Measurements from ENCODE around the gene CDC42BPB. TPM values are rescaled to one million over a fixed set of nuclear protein-coding genes. Genes with fewer than 3 reads are reported as not detected.

The CDC42BPB gene
- total RNA-seq, 4 donors from 2014 or later: 93.9 to 132 (median 110) TPM

GRCh38 chr14:103089386-103090335 lies 32.3 kb upstream of the CDC42BPB start:
- no peak for DNase-seq (ENCODE audit: extremely low spot score)
- Histone ChIP-seq H3K27ac (replicated peaks in 1 of 4) (no peak overlapping the region), H3K4me3 (no peak overlapping the region), H3K27me3 (peaks cover 0 to 31% (median 8%) of the 10 kb centered on the region in 4 donors), H3K4me1 (peaks cover 6 to 28% (median 21%) of the 10 kb centered on the region in 4 donors), H3K36me3 (no peaks in the 10 kb centered on the region), H3K9me3 (no peaks in the 10 kb centered on the region)
- intact Hi-C loops (cut with DNase I): no loop called here
- 89% methylated on average over 16 of the region's 28 CpGs for WGBS
- no peak for TF ChIP-seq POLR2AphosphoS5 (IDR thresholded peaks at IDR 0.05)
- TF ChIP-seq POLR2A (IDR thresholded peaks at IDR 0.05; ENCODE audit: low read depth): no peak
- no peak for TF ChIP-seq CTCF (IDR thresholded peaks at IDR 0.05)
- TF ChIP-seq EP300 (IDR thresholded peaks at IDR 0.05): no peak

GRCh38 chr14:103088921-103089320 lies 31.6 kb upstream of the CDC42BPB start:
- Histone ChIP-seq H3K4me1 (peaks cover 6 to 25% (median 20%) of the 10 kb centered on the region in 4 donors), H3K36me3 (no peaks in the 10 kb centered on the region), H3K27ac (replicated peaks in 1 of 4) (no peak overlapping the region), H3K4me3 (no peak overlapping the region), H3K9me3 (no peaks in the 10 kb centered on the region), H3K27me3 (peaks cover 5 to 39% (median 12%) of the 10 kb centered on the region in 4 donors)
- WGBS: 84% methylated on average over 4 of the region's 6 CpGs
- TF ChIP-seq POLR2AphosphoS5 (IDR thresholded peaks at IDR 0.05) (no peak), POLR2A (IDR thresholded peaks at IDR 0.05; ENCODE audit: low read depth) (no peak), EP300 (IDR thresholded peaks at IDR 0.05) (no peak), CTCF (IDR thresholded peaks at IDR 0.05) (no peak)
- intact Hi-C loops (cut with DNase I): no loop called here
- no peak for DNase-seq (ENCODE audit: extremely low spot score)

- Histone ChIP-seq H3K27ac (replicated peaks in 1 of 4) (no peak overlapping the region), H3K9me3 (no peaks in the 10 kb centered on the region), H3K36me3 (no peaks in the 10 kb centered on the region), H3K27me3 (peaks cover 5 to 52% (median 13%) of the 10 kb centered on the region in 4 donors), H3K4me1 (peaks cover 6 to 22% (median 21%) of the 10 kb centered on the region in 4 donors), H3K4me3 (no peak overlapping the region)
- no peak for TF ChIP-seq POLR2A (IDR thresholded peaks at IDR 0.05; ENCODE audit: low read depth)
- TF ChIP-seq CTCF (IDR thresholded peaks at IDR 0.05): no peak
- no peak for TF ChIP-seq POLR2AphosphoS5 (IDR thresholded peaks at IDR 0.05)
- TF ChIP-seq EP300 (IDR thresholded peaks at IDR 0.05): no peak
- intact Hi-C loops (cut with DNase I): no loop called here
- no peak for DNase-seq (ENCODE audit: extremely low spot score)
- WGBS: 81% methylated on average over 9 of the region's 13 CpGs
Measured at GRCh38 chr14:103087343-103087835, 30.0 kb upstream of the CDC42BPB start.

GRCh38 chr14:103086771-103087342 lies 29.5 kb upstream of the CDC42BPB start:
- Histone ChIP-seq H3K4me1 (peaks cover 6 to 21% (median 20%) of the 10 kb centered on the region in 4 donors), H3K27ac (replicated peaks in 1 of 4) (no peak overlapping the region), H3K4me3 (no peak overlapping the region), H3K36me3 (no peaks in the 10 kb centered on the region), H3K9me3 (no peaks in the 10 kb centered on the region), H3K27me3 (peaks cover 5 to 57% (median 13%) of the 10 kb centered on the region in 4 donors)
- TF ChIP-seq POLR2AphosphoS5 (IDR thresholded peaks at IDR 0.05): no peak
- no peak for TF ChIP-seq CTCF (IDR thresholded peaks at IDR 0.05)
- no peak for TF ChIP-seq EP300 (IDR thresholded peaks at IDR 0.05)
- TF ChIP-seq POLR2A (IDR thresholded peaks at IDR 0.05; ENCODE audit: low read depth): no peak
- WGBS: 81% methylated on average over 6 of the region's 8 CpGs
- intact Hi-C loops (cut with DNase I): no loop called here
- no peak for DNase-seq (ENCODE audit: extremely low spot score)

Measured in esophagus muscularis mucosa (tissue), 4 donors.